ENCODE data around the gene CD3E. TPM values are rescaled to one million over a fixed set of nuclear protein-coding genes. Genes with fewer than 3 reads are reported as not detected.

Gene CD3E
- total RNA-seq, 1 experiment from 2014 or later: 0.51 TPM

DNA sequence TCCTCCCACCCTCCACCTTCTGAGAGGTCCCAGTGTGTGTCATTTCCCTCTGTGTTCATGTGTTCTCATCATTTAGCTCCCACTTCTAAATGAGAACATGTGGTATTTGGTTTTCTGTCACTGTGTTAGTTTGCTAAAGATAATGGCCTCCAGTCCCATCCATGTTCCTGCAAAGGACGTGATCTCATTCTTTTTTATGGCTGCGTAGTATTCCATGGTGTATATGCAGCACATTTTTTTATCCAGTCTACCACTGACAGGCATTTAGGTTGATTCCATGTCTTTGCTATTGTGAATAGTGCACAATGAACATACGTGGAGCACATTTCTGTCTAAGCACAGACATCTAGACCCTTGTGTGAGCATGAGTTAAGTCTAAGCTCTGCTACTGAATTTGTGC is 5.7 kb downstream of the CD3E start:
- no peak overlapping the region for H3K4me3 ChIP-seq (ENCODE audit: low read depth in 2 of 2, low read length in 2 of 2)
- no peak for ATAC-seq
- POLR2A ChIA-PET: no interaction called here
- intact Hi-C loops (cut with micrococcal nuclease; ENCODE audit: unreplicated experiment) (no loop called here), in situ Hi-C loops (cut with HindIII; ENCODE audit: low pct_unique_long_range_greater_than_20kb, low sequenced_read_pairs) (no loop called here)
- H3K9me3 ChIP-seq (ENCODE audit: control insufficient read depth, insufficient read depth, low read depth, low read length): no peaks in the 10 kb centered on the region
- TF ChIP-seq, protein P1, sequence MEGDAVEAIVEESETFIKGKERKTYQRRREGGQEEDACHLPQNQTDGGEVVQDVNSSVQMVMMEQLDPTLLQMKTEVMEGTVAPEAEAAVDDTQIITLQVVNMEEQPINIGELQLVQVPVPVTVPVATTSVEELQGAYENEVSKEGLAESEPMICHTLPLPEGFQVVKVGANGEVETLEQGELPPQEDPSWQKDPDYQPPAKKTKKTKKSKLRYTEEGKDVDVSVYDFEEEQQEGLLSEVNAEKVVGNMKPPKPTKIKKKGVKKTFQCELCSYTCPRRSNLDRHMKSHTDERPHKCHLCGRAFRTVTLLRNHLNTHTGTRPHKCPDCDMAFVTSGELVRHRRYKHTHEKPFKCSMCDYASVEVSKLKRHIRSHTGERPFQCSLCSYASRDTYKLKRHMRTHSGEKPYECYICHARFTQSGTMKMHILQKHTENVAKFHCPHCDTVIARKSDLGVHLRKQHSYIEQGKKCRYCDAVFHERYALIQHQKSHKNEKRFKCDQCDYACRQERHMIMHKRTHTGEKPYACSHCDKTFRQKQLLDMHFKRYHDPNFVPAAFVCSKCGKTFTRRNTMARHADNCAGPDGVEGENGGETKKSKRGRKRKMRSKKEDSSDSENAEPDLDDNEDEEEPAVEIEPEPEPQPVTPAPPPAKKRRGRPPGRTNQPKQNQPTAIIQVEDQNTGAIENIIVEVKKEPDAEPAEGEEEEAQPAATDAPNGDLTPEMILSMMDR (IDR thresholded peaks at IDR 0.05): no peak
- no peak for TF ChIP-seq SIN3A (IDR thresholded peaks at IDR 0.05; ENCODE audit: borderline replicate concordance, insufficient read depth, low read depth, low read length)
- no peak for TF ChIP-seq TCF7L2 (IDR thresholded peaks at IDR 0.05; ENCODE audit: low read depth, low read length)
- no peak for TF ChIP-seq POLR2AphosphoS5 (IDR thresholded peaks at IDR 0.05; ENCODE audit: low read depth, low read length)
- TF ChIP-seq, protein P2, sequence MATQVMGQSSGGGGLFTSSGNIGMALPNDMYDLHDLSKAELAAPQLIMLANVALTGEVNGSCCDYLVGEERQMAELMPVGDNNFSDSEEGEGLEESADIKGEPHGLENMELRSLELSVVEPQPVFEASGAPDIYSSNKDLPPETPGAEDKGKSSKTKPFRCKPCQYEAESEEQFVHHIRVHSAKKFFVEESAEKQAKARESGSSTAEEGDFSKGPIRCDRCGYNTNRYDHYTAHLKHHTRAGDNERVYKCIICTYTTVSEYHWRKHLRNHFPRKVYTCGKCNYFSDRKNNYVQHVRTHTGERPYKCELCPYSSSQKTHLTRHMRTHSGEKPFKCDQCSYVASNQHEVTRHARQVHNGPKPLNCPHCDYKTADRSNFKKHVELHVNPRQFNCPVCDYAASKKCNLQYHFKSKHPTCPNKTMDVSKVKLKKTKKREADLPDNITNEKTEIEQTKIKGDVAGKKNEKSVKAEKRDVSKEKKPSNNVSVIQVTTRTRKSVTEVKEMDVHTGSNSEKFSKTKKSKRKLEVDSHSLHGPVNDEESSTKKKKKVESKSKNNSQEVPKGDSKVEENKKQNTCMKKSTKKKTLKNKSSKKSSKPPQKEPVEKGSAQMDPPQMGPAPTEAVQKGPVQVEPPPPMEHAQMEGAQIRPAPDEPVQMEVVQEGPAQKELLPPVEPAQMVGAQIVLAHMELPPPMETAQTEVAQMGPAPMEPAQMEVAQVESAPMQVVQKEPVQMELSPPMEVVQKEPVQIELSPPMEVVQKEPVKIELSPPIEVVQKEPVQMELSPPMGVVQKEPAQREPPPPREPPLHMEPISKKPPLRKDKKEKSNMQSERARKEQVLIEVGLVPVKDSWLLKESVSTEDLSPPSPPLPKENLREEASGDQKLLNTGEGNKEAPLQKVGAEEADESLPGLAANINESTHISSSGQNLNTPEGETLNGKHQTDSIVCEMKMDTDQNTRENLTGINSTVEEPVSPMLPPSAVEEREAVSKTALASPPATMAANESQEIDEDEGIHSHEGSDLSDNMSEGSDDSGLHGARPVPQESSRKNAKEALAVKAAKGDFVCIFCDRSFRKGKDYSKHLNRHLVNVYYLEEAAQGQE (IDR thresholded peaks at IDR 0.05; ENCODE audit: insufficient read depth in 1 of 2, low read depth in 2 of 2, low read length in 1 of 2): no peak
- H3K36me3 ChIP-seq (ENCODE audit: control insufficient read depth, insufficient read depth, low read length): no peaks in the 10 kb centered on the region
- no peak for DNase-seq (ENCODE audit: low read depth, low spot score)
- CTCF ChIA-PET: no interaction called here
- no peak overlapping the region for H3K27ac ChIP-seq (ENCODE audit: low read length)
- no TSS peak for BruUV-seq (replicated peaks)
- H3K4me1 ChIP-seq (ENCODE audit: control insufficient read depth, insufficient read depth, low read length): no peaks in the 10 kb centered on the region
- H3K27me3 ChIP-seq (ENCODE audit: control insufficient read depth, insufficient read depth, low read length): peaks cover 20% of the 10 kb centered on the region

DNA sequence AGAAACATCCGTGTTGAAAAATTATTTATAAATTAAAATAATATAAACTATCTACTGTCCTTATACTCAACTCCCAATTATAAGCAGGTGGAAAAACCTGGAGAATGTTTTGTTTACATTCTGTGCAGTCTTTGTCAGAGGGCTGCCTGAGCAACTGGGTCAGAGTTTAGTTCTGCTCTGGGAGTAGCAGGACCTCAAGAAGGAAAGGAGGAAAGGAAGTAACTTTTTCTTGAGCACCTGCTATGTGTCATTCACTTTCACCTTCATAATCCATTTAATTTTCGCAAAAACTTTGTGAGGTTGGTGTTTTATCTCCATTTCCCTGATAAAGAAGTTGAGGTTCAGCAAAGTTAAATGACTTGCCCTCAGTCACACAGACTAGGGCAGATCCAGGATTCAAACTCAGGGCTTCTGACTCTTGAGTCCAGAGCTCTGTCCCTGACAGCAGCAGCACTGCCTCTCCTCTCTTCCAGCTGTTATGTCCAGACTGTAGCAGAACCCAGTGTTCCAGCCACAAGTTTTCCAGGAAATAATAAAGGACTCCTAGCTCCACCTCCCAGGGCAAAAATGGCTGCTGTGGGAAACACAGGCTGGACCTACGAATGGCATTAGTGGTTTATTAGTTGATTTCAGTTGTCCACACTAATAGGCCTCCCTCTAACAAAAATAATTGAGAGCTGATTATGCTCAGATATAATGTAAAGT is 6.4 kb downstream of the CD3E start:
- POLR2A ChIA-PET: no interaction called here

More for the DNA sequence above, 6.4 kb downstream of the CD3E start:
- intact Hi-C loops (cut with micrococcal nuclease; ENCODE audit: unreplicated experiment) (no loop called here), in situ Hi-C loops (cut with HindIII; ENCODE audit: low pct_unique_long_range_greater_than_20kb, low sequenced_read_pairs) (no loop called here)
- no peak for DNase-seq (ENCODE audit: low read depth, low spot score)
- no peak overlapping the region for H3K4me3 ChIP-seq (ENCODE audit: low read depth in 2 of 2, low read length in 2 of 2)
- H3K9me3 ChIP-seq (ENCODE audit: control insufficient read depth, insufficient read depth, low read depth, low read length): no peaks in the 10 kb centered on the region
- H3K36me3 ChIP-seq (ENCODE audit: control insufficient read depth, insufficient read depth, low read length): no peaks in the 10 kb centered on the region
- TF ChIP-seq POLR2AphosphoS5 (IDR thresholded peaks at IDR 0.05; ENCODE audit: low read depth, low read length): no peak
- TF ChIP-seq TCF7L2 (IDR thresholded peaks at IDR 0.05; ENCODE audit: low read depth, low read length): no peak
- TF ChIP-seq, protein P2 (IDR thresholded peaks at IDR 0.05; ENCODE audit: insufficient read depth in 1 of 2, low read depth in 2 of 2, low read length in 1 of 2): no peak
- TF ChIP-seq SIN3A (IDR thresholded peaks at IDR 0.05; ENCODE audit: borderline replicate concordance, insufficient read depth, low read depth, low read length): no peak
- TF ChIP-seq, protein P1 (IDR thresholded peaks at IDR 0.05): no peak
- H3K4me1 ChIP-seq (ENCODE audit: control insufficient read depth, insufficient read depth, low read length): no peaks in the 10 kb centered on the region
- H3K27ac ChIP-seq (ENCODE audit: low read length): no peak overlapping the region
- peaks cover 18% of the 10 kb centered on the region for H3K27me3 ChIP-seq (ENCODE audit: control insufficient read depth, insufficient read depth, low read length)
- BruUV-seq (replicated peaks): no TSS peak
- no peak for ATAC-seq
- CTCF ChIA-PET: no interaction called here

Measured in Panc1 (cell line).